HEK293 (cell line): ENCODE data around the gene CFAP58.

ENCODE experiments used
- ZFP69B ChIP-seq: fragments of 450-650 bp; formaldehyde crosslinking; IDR thresholded peaks from 2 replicates; pipeline ENCODE4 v1.5.1; 2016; ENCODE audit warnings: missing biosample characterization, missing genetic modification characterization
- TF ChIP-seq, protein P1 (sequence below): fragments of 450-650 bp; formaldehyde crosslinking; IDR thresholded peaks from 2 replicates; pipeline ENCODE4 v1.5.1; 2016; ENCODE audit warnings: missing biosample characterization, missing genetic modification characterization

DNA sequence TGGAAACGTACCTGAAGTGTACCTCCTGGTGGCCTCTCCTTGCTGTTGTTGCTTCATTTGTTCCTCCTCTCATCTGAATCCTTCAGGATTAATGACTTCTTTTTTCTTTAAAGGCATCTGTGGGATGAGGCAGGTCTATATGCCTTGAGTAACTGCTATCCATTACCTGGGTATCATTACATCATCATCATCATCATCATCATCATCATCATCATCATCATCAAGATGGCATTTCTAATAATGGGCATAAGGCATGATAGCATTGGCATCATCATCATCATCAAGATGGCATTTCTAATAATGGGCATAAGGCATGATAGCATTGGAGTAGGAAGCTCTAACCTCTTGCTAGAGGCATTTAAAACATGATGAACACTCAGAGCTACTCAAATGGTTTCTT lies 59.9 kb downstream of the CFAP58 start:
- no peak for TF ChIP-seq ZFP69B
- TF ChIP-seq, protein P1, sequence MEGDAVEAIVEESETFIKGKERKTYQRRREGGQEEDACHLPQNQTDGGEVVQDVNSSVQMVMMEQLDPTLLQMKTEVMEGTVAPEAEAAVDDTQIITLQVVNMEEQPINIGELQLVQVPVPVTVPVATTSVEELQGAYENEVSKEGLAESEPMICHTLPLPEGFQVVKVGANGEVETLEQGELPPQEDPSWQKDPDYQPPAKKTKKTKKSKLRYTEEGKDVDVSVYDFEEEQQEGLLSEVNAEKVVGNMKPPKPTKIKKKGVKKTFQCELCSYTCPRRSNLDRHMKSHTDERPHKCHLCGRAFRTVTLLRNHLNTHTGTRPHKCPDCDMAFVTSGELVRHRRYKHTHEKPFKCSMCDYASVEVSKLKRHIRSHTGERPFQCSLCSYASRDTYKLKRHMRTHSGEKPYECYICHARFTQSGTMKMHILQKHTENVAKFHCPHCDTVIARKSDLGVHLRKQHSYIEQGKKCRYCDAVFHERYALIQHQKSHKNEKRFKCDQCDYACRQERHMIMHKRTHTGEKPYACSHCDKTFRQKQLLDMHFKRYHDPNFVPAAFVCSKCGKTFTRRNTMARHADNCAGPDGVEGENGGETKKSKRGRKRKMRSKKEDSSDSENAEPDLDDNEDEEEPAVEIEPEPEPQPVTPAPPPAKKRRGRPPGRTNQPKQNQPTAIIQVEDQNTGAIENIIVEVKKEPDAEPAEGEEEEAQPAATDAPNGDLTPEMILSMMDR, result no peak
